HepG2 (cell line): Measurements from ENCODE around the gene OR6F1. TPM values are rescaled to one million over a fixed set of nuclear protein-coding genes. Genes with fewer than 3 reads are reported as not detected.

ENCODE experiments used
- ATAC-seq: fragments of 200-7000 bp; cut with Tn5 transposase; 3 replicates; pipeline ENCODE4 v1.9.1; 2020; ENCODE audit warnings: mild to moderate bottlenecking, moderate library complexity
- BruUV-seq: library from RNA; stranded (reverse); fragments of 400-500 nt; replicated peaks from 2 replicates; lab custom pipeline; 2021; lab: Mats Ljungman, UMichigan
- CTCF ChIA-PET: fragments of 300-600 bp; formaldehyde crosslinking; extraction: SDS; loops from one replicate; lab custom pipeline; 2021; ENCODE audit warnings: low total read pairs, inconsistent platforms, low intra/inter-chr PET ratio; lab: Yijun Ruan, JAX
- POLR2A ChIA-PET: fragments of 350-600 bp; sonication (Branson Sonifier 250); formaldehyde crosslinking; loops from one replicate; lab custom pipeline; 2020; ENCODE audit warnings: antibody characterized with exemption, inconsistent platforms; lab: Yijun Ruan, JAX
- DNase-seq: peaks from one replicate; pipeline ENCODE4 v3.0.0-alpha.2; 2015; ENCODE audit warnings: low spot score
- FAIRE-seq: peaks from 3 replicates; lab custom pipeline; 2011; peaks lifted over from hg19 to GRCh38; lab: Jason Lieb, UNC
- H2AFZ ChIP-seq: one replicate; pipeline ENCODE4 v1.6.1; 2011; ENCODE audit warnings: low read length, inconsistent platforms
- H3K27ac ChIP-seq: fragments of 300-600 bp; 3 replicates; pipeline ENCODE4 v1.8.0; 2011; ENCODE audit warnings: mixed run types, mild to moderate bottlenecking, mixed read lengths, low read length, inconsistent platforms; ENCODE audit not compliant: insufficient read depth; ENCODE audit errors: extremely low read length
- H3K27me3 ChIP-seq, 2 experiments: fragments of 200-600 bp in 1 of 2; 2 replicates in 1 of 2; 3 replicates in 1 of 2; pipeline versions ENCODE4 v1.6.0 to v1.8.0; 2011; ENCODE audit warnings: low read length in 2 of 2, mild to moderate bottlenecking in 2 of 2, moderate library complexity in 2 of 2, inconsistent platforms in 1 of 2; ENCODE audit not compliant: insufficient read depth in 2 of 2, control insufficient read depth in 1 of 2
- H3K36me3 ChIP-seq, 2 experiments: fragments of 200-600 bp in 1 of 2; replicated peaks in 1 of 2; 2 replicates in 1 of 2; 3 replicates in 1 of 2; pipeline versions ENCODE4 v1.5.1 to v1.8.0; 2011; ENCODE audit warnings: low read length in 2 of 2, inconsistent platforms in 1 of 2; ENCODE audit not compliant: insufficient read depth in 2 of 2, control insufficient read depth in 1 of 2
- H3K4me1 ChIP-seq: 2 replicates; pipeline ENCODE4 v1.5.1; 2012; ENCODE audit warnings: low read length, inconsistent platforms; ENCODE audit not compliant: insufficient read depth
- H3K4me2 ChIP-seq: 2 replicates; pipeline ENCODE4 v1.6.0; 2011; ENCODE audit warnings: low read depth, low read length, inconsistent platforms
- H3K4me3 ChIP-seq, 3 experiments: fragments of 200-600 bp in 1 of 3; sonication (generic), shearing (Covaris generic) in 1 of 3; replicated peaks in 1 of 3; 2 replicates each; pipeline ENCODE4 v1.5.1; 2011 to 2016; ENCODE audit warnings: low read length in 3 of 3, inconsistent platforms in 2 of 3, low read depth in 2 of 3, mild to moderate bottlenecking in 2 of 3, control low read depth in 1 of 3, mixed read lengths in 1 of 3; ENCODE audit not compliant: insufficient read depth in 1 of 3
- H3K79me2 ChIP-seq: one replicate; pipeline ENCODE4 v1.6.1; 2011; ENCODE audit warnings: low read length, inconsistent platforms; ENCODE audit not compliant: insufficient read depth
- H3K9ac ChIP-seq: 2 replicates; pipeline ENCODE4 v1.6.0; 2011; ENCODE audit warnings: mild to moderate bottlenecking, low read depth, low read length, inconsistent platforms; ENCODE audit not compliant: insufficient read depth
- H3K9me3 ChIP-seq: 2 replicates; pipeline ENCODE4 v1.5.1; 2012; ENCODE audit warnings: mild to moderate bottlenecking, low read length
- H4K20me1 ChIP-seq: 2 replicates; pipeline ENCODE4 v1.6.0; 2011; ENCODE audit warnings: inconsistent platforms, mild to moderate bottlenecking, low read length, moderate library complexity; ENCODE audit not compliant: insufficient read depth
- EED ChIP-seq: sonication (generic); formaldehyde crosslinking; IDR thresholded peaks from 2 replicates; pipeline ENCODE4 v1.5.0; 2020; ENCODE audit warnings: mild to moderate bottlenecking, missing genetic modification reagents
- FIP1L1 ChIP-seq: fragments of 200-400 bp; formaldehyde crosslinking; IDR thresholded peaks from 2 replicates; pipeline ENCODE4 v1.6.1; 2018; ENCODE audit warnings: low read depth, mild to moderate bottlenecking, low read length, moderate library complexity, borderline replicate concordance; ENCODE audit not compliant: insufficient read depth
- HNRNPLL ChIP-seq: fragments of 200-400 bp; formaldehyde crosslinking; IDR thresholded peaks from 2 replicates; pipeline ENCODE4 v1.6.1; 2017; ENCODE audit warnings: mild to moderate bottlenecking, low read depth, low read length; ENCODE audit not compliant: poor library complexity, severe bottlenecking
- MED13 ChIP-seq: sonication (generic); formaldehyde crosslinking; IDR thresholded peaks from 2 replicates; pipeline ENCODE4 v1.5.0; 2020; ENCODE audit warnings: missing genetic modification reagents
- PAF1 ChIP-seq: IDR thresholded peaks from 2 replicates; pipeline ENCODE4 v1.6.1; 2016; ENCODE audit warnings: missing genetic modification reagents, missing compliant biosample characterization
- RXRA ChIP-seq: sonication (generic); formaldehyde crosslinking; IDR thresholded peaks from 2 replicates; pipeline ENCODE4 v1.5.1; 2020; ENCODE audit warnings: missing genetic modification reagents
- SYNCRIP ChIP-seq: fragments of 200-400 bp; formaldehyde crosslinking; IDR thresholded peaks from 2 replicates; pipeline ENCODE4 v1.6.1; 2018; ENCODE audit warnings: mild to moderate bottlenecking, low read depth, low read length; ENCODE audit not compliant: insufficient read depth
- TAF15 ChIP-seq: fragments of 200-400 bp; formaldehyde crosslinking; IDR thresholded peaks from one replicate; pipeline ENCODE4 v1.6.1; 2018; ENCODE audit warnings: mild to moderate bottlenecking, low read depth, low read length; ENCODE audit not compliant: poor library complexity, severe bottlenecking
- TBX3 ChIP-seq: fragments of 450-650 bp; IDR thresholded peaks from 2 replicates; pipeline ENCODE4 v1.6.1; 2017; ENCODE audit warnings: antibody characterized with exemption, mild to moderate bottlenecking, inconsistent platforms, borderline replicate concordance
- THAP9 ChIP-seq: sonication (generic); formaldehyde crosslinking; IDR thresholded peaks from 2 replicates; pipeline ENCODE4; 2020; ENCODE audit warnings: missing genetic modification reagents, mild to moderate bottlenecking, borderline replicate concordance
- ZNF12 ChIP-seq: sonication (generic); formaldehyde crosslinking; IDR thresholded peaks from 2 replicates; pipeline ENCODE4 v1.5.0; 2020; ENCODE audit warnings: missing genetic modification reagents
- ZNF256 ChIP-seq: sonication (generic); formaldehyde crosslinking; conservative IDR thresholded peaks from 2 replicates; pipeline ENCODE4 v1.4.0; 2020; ENCODE audit warnings: missing genetic modification reagents
- ZNF546 ChIP-seq: sonication (generic); formaldehyde crosslinking; conservative IDR thresholded peaks from 2 replicates; pipeline ENCODE4 v1.8.1; 2023; ENCODE audit warnings: mild to moderate bottlenecking, missing genetic modification reagents
- ZNF615 ChIP-seq: sonication (generic); formaldehyde crosslinking; IDR thresholded peaks from 2 replicates; pipeline ENCODE4 v1.5.0; 2020; ENCODE audit warnings: mild to moderate bottlenecking, missing genetic modification reagents, borderline replicate concordance
- WGBS: methylation state at CpG from one replicate; pipeline ENCODE4 v1.1.6; 2017; ENCODE audit warnings: low lambda C conversion rate; 5-methylcytosine and 5-hydroxymethylcytosine counted together
- in situ Hi-C: cut with HindIII; loops from 2 replicates; pipeline ENCODE4 v1.10.0; 2017; ENCODE audit warnings: low pct_unique_long_range_greater_than_20kb; ENCODE audit not compliant: extremely low pct_ligation_motif_present
- intact Hi-C: fragments of 100-400 bp; cut with micrococcal nuclease; formaldehyde crosslinking; loops from one replicate; pipeline ENCODE4 v1.10.0; 2022; ENCODE audit not compliant: unreplicated experiment
- polyA plus RNA-seq, 8 experiments: library from polyadenylated mRNA; depleted of rRNA in 3 of 8; stranded (reverse) in 7 of 8; unstranded in 1 of 8; fragments of >200 nt; fragmentation: Illumina TruSeq in 4 of 8; extraction: Trizol in 4 of 8; gene quantifications; 2 replicates each; pipeline versions ENCODE4 v1.2.1 to v1.2.3, GENCODE V29; 2011 to 2016; ENCODE audit warnings: low read depth in 4 of 8, missing spikeins in 1 of 8, mixed read lengths in 1 of 8; ENCODE audit not compliant: insufficient read depth in 1 of 8
- total RNA-seq, 5 experiments: library from RNA; depleted of rRNA; stranded (reverse); fragments of >200 nt; fragmentation: Illumina TruSeq; extraction: Trizol; gene quantifications; 2 replicates each; pipeline ENCODE4 v1.2.3, GENCODE V29; 2016; ENCODE audit warnings: low read depth in 1 of 5
- TF ChIP-seq, protein P1 (sequence below): IDR thresholded peaks from 2 replicates; pipeline ENCODE4 v1.6.1; 2016; ENCODE audit warnings: missing compliant biosample characterization, missing genetic modification reagents, borderline replicate concordance
- TF ChIP-seq, protein P2 (sequence below): sonication (generic); formaldehyde crosslinking; IDR thresholded peaks from 2 replicates; pipeline ENCODE4 v1.8.0; 2022; ENCODE audit warnings: mild to moderate bottlenecking, missing genetic modification reagents, borderline replicate concordance
- TF ChIP-seq, protein P3 (sequence below): sonication (generic); formaldehyde crosslinking; IDR thresholded peaks from 2 replicates; pipeline ENCODE4 v1.4.0; 2020; ENCODE audit warnings: missing genetic modification reagents

Gene OR6F1
- total and polyA plus RNA-seq, 2 of the 13 experiments (the other 11 are each of a cell fraction or from before 2014, with no cell fraction given): not detected

DNA sequence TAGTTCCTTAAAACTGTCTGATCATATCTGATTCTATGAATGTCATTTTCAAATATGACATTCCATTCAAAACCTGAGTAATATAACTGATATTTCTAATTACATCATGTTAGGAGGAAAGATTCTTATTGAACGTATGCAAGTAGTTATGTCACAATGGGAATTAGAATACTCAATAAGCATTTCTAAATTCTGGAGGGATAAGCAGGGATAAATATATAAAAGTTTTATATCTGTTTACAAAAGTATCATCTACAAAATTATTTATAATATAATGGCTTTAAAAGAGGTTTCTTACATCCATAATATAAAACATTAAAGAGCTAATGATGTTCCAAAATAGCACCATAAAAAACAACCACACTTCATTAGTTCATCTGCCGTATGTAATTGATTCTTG, 31.6 kb upstream of the OR6F1 start, which contains the start of gene OR14A2 (continued):
- TF ChIP-seq THAP9 (CRISPR knock-in tag): no peak
- no peak for TF ChIP-seq ZNF256 (CRISPR knock-in tag)
- TF ChIP-seq HNRNPLL: no peak
- TF ChIP-seq, protein P1, sequence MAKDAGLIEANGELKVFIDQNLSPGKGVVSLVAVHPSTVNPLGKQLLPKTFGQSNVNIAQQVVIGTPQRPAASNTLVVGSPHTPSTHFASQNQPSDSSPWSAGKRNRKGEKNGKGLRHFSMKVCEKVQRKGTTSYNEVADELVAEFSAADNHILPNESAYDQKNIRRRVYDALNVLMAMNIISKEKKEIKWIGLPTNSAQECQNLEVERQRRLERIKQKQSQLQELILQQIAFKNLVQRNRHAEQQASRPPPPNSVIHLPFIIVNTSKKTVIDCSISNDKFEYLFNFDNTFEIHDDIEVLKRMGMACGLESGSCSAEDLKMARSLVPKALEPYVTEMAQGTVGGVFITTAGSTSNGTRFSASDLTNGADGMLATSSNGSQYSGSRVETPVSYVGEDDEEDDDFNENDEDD (CRISPR knock-in tag): no peak
- no peak for TF ChIP-seq ZNF546
- TF ChIP-seq TBX3: no peak

GRCh38 chr1:247747616-247748015, 31.2 kb upstream of the OR6F1 start:
- Histone ChIP-seq H3K4me2 (no peak overlapping the region), H4K20me1 (no peaks in the 10 kb centered on the region), H3K9ac (no peak overlapping the region), H3K4me3 (no peak overlapping the region), H3K9me3 (peaks cover 82% of the 10 kb centered on the region), H3K27me3 (no peaks in the 10 kb centered on the region), H3K36me3 (no peaks in the 10 kb centered on the region), H3K79me2 (no peaks in the 10 kb centered on the region), H3K4me1 (no peaks in the 10 kb centered on the region), H2AFZ (no peak overlapping the region), H3K27ac (no peak overlapping the region)
- in situ Hi-C loops (no loop called here), intact Hi-C loops (no loop called here)
- ChIA-PET CTCF (no interaction called here), POLR2A (no interaction called here)
- DNase-seq (no peak), FAIRE-seq (no peak), ATAC-seq (no peak)
- WGBS: 53% methylated on average over 7 of the region's 7 CpGs
- no TSS peak for BruUV-seq
- no peak for TF ChIP-seq ZNF615 (CRISPR knock-in tag)
- no peak for TF ChIP-seq MED13 (CRISPR knock-in tag)
- TF ChIP-seq TAF15: no peak
- TF ChIP-seq, protein P2, sequence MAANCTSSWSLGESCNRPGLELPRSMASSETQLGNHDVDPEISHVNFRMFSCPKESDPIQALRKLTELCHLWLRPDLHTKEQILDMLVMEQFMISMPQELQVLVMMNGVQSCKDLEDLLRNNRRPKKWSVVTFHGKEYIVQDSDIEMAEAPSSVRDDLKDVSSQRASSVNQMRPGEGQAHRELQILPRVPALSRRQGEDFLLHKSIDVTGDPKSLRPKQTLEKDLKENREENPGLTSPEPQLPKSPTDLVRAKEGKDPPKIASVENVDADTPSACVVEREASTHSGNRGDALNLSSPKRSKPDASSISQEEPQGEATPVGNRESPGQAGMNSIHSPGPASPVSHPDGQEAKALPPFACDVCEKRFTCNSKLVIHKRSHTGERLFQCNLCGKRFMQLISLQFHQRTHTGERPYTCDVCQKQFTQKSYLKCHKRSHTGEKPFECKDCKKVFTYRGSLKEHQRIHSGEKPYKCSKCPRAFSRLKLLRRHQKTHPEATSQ (CRISPR knock-in tag): no peak
- no peak for TF ChIP-seq EED (CRISPR knock-in tag)
- TF ChIP-seq, protein P3, sequence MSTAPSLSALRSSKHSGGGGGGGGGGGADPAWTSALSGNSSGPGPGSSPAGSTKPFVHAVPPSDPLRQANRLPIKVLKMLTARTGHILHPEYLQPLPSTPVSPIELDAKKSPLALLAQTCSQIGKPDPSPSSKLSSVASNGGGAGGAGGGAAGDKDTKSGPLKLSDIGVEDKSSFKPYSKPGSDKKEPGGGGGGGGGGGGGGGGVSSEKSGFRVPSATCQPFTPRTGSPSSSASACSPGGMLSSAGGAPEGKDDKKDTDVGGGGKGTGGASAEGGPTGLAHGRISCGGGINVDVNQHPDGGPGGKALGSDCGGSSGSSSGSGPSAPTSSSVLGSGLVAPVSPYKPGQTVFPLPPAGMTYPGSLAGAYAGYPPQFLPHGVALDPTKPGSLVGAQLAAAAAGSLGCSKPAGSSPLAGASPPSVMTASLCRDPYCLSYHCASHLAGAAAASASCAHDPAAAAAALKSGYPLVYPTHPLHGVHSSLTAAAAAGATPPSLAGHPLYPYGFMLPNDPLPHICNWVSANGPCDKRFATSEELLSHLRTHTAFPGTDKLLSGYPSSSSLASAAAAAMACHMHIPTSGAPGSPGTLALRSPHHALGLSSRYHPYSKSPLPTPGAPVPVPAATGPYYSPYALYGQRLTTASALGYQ: no peak
- TF ChIP-seq ZNF256 (CRISPR knock-in tag): no peak
- no peak for TF ChIP-seq PAF1 (CRISPR knock-in tag)
- no peak for TF ChIP-seq FIP1L1
- TF ChIP-seq RXRA: no peak
- no peak for TF ChIP-seq ZNF12 (CRISPR knock-in tag)
- TF ChIP-seq SYNCRIP: no peak
